Psoas muscle (tissue), 7 donors: ENCODE results near the gene TRIM59. TPM values are rescaled to one million over a fixed set of nuclear protein-coding genes. Genes with fewer than 3 reads are reported as not detected.

Source experiments
- polyA plus RNA-seq, 3 donors: library from polyadenylated mRNA; stranded (reverse); fragments of 200-250 nt; gene quantifications; one replicate each; pipeline ENCODE4 v1.2.3, GENCODE V29; 2013
- total RNA-seq, 4 donors: library from RNA; stranded (reverse); fragmentation: NEBNext Ultra II Directional in 2 of 4; extraction: Animal tissue kit (Norgen Biotek cat#: 25700) in 2 of 4; gene quantifications; one replicate each; pipeline versions ENCODE4 v1.2.1 to v1.2.4, GENCODE V29; 2021 to 2023
- donor health status: healthy with polysubstance abuse.
- donor health status: DM: no; HTN: no; CAD: no; lungs with moderate emphysema.
- donor health status: Bipolar disorder and iron deficiency.
- donor health status: healthy.
- donor health status: DM: no; HTN: no; CAD: no.
- donor health status: DM: no; HTN: no; CAD: no.
- donor health status: DM: yes; HTN: yes; CAD: no.

The TRIM59 gene
- total and polyA plus RNA-seq, 7 donors, result 0.05 to 0.81 (median 0.21) TPM

Other genes starting within 250 kb of the TRIM59 start
- under 1 TPM in 2 of 4 donors, not detected in 2; 0.10 to 0.26 TPM for gene C3orf80, start 224.4 kb downstream of the TRIM59 start, total RNA-seq
- under 1 TPM in 2 of 3 donors, not detected in 1; 0.04 TPM for gene C3orf80, start 224.4 kb downstream of the TRIM59 start, polyA plus RNA-seq
- 1 to 10 TPM; 3.9 to 8.2 (median 5.3) TPM for gene IFT80, start 50.6 kb downstream of the TRIM59 start, total RNA-seq
- gene IFT80, start 50.6 kb downstream of the TRIM59 start, polyA plus RNA-seq, result 1 to 10 TPM; 2.1 to 3.7 (median 2.5) TPM
- 10 to 100 TPM in 1 of 4 donors, 1 to 10 TPM in 3; 6.9 to 17.3 (median 9.0) TPM for gene SMC4, start 50.1 kb downstream of the TRIM59 start, total RNA-seq
- 1 to 10 TPM; 6.9 to 8.6 (median 8.6) TPM for gene SMC4, start 50.1 kb downstream of the TRIM59 start, polyA plus RNA-seq
- gene KPNA4, start 115.8 kb upstream of the TRIM59 start, total RNA-seq, result 100 to 1,000 TPM; 197 to 236 (median 203) TPM
- 100 to 1,000 TPM in 1 of 3 donors, 10 to 100 TPM in 2; 48.5 to 124 (median 60.9) TPM for gene KPNA4, start 115.8 kb upstream of the TRIM59 start, polyA plus RNA-seq
- gene ARL14, start 227.4 kb upstream of the TRIM59 start, total RNA-seq, result not detected
- under 1 TPM in 1 of 3 donors, not detected in 2; 0.03 TPM for gene ARL14, start 227.4 kb upstream of the TRIM59 start, polyA plus RNA-seq